Activated CD8-positive, alpha-beta T cell treated with anti-CD3 and anti-CD28 coated beads, Interleukin-2, amount 10 ng/mL, durations not matched to agents 7 days and 5 days (primary cell): ENCODE measurements around the gene ZNF383. TPM values are rescaled to one million over a fixed set of nuclear protein-coding genes. Genes with fewer than 3 reads are reported as not detected.

ENCODE experiments used
- total RNA-seq, 2 experiments: library from RNA; stranded (reverse); gene quantifications; one replicate each; pipeline ENCODE4 v1.2.3, GENCODE V29; 2021

Gene ZNF383
- total RNA-seq, 2 experiments from 2014 or later: 10.5 to 11.2 TPM

Other genes with a start within 250 kb of the ZNF383 start
- gene ZNF420, start 139.8 kb upstream of the ZNF383 start, total RNA-seq: 10 to 100 TPM; 10.3 to 11.6 TPM
- gene ZNF585A, start 45.5 kb upstream of the ZNF383 start, total RNA-seq: 1 to 10 TPM; 7.9 TPM
- 10 to 100 TPM; 10.0 to 12.0 TPM for gene ZNF585B, start 7.7 kb upstream of the ZNF383 start, total RNA-seq
- 1 to 10 TPM; 6.5 to 6.7 TPM for gene ZNF527, start 152.9 kb downstream of the ZNF383 start, total RNA-seq
- 1 to 10 TPM; 7.1 to 9.1 TPM for gene ZNF569, start 249.2 kb downstream of the ZNF383 start, total RNA-seq